HL-60 (cell line): ENCODE measurements around the gene KREMEN2.

Source experiments
- DNase-seq, 2 experiments: peaks; one replicate each; pipeline ENCODE4 v3.0.0-alpha.2; 2010 to 2020; ENCODE audit warnings: low read depth in 1 of 2, low spot score in 1 of 2
- H3K27ac ChIP-seq: fragments of 250-450 bp; sonication (Bioruptor Pico); replicated peaks from 2 replicates; pipeline ENCODE4 v1.5.1; 2020; ENCODE audit warnings: mild to moderate bottlenecking, moderate library complexity
- H3K27me3 ChIP-seq: fragments of 250-450 bp; sonication (Bioruptor Pico); 2 replicates; pipeline ENCODE4 v1.5.1; 2021; ENCODE audit warnings: mild to moderate bottlenecking, moderate library complexity; ENCODE audit not compliant: insufficient read depth, poor library complexity, severe bottlenecking
- H3K4me3 ChIP-seq: replicated peaks from 2 replicates; pipeline ENCODE4 v1.5.1; 2011; ENCODE audit warnings: mild to moderate bottlenecking, control low read depth, low read length; ENCODE audit not compliant: insufficient read depth
- CTCF ChIP-seq: IDR thresholded peaks from one replicate; pipeline ENCODE4 v1.5.1; 2011; ENCODE audit warnings: low read length, control low read depth, inconsistent platforms; ENCODE audit not compliant: insufficient read depth
- GABPA ChIP-seq: IDR thresholded peaks from 2 replicates; pipeline ENCODE4 v1.6.1; 2012; ENCODE audit warnings: low read depth
- POLR2AphosphoS5 ChIP-seq: IDR thresholded peaks from 2 replicates; pipeline ENCODE4 v1.6.1; 2012; ENCODE audit warnings: low read depth
- REST ChIP-seq: IDR thresholded peaks from 2 replicates; pipeline ENCODE4 v1.6.1; 2012; ENCODE audit warnings: low read depth; ENCODE audit not compliant: insufficient replicate concordance
- SPI1 ChIP-seq: IDR thresholded peaks from 2 replicates; pipeline ENCODE4 v1.6.1; 2012; ENCODE audit warnings: low read depth, mild to moderate bottlenecking, borderline replicate concordance

KREMEN2 gene

GRCh38 chr16:2923481-2923880 lies 40.6 kb upstream of the KREMEN2 start:
- no peak for TF ChIP-seq POLR2AphosphoS5
- TF ChIP-seq SPI1 = no peak
- TF ChIP-seq REST = no peak
- no peak for TF ChIP-seq GABPA
- no peak for TF ChIP-seq CTCF
- H3K27ac ChIP-seq = no peak overlapping the region

GRCh38 chr16:2924901-2925755 lies 38.9 kb upstream of the KREMEN2 start:
- H3K27me3 ChIP-seq = no peaks in the 10 kb centered on the region
- no peak overlapping the region for H3K4me3 ChIP-seq
- DNase-seq = no peak
- TF ChIP-seq GABPA (no peak), CTCF (no peak), POLR2AphosphoS5 (no peak), REST (no peak), SPI1 (no peak)
- no peak overlapping the region for H3K27ac ChIP-seq

More at GRCh38 chr16:2923481-2923880, 40.6 kb upstream of the KREMEN2 start:
- H3K27me3 ChIP-seq = no peaks in the 10 kb centered on the region
- H3K4me3 ChIP-seq = no peak overlapping the region
- no peak for DNase-seq

- no peak for TF ChIP-seq GABPA
- TF ChIP-seq REST = no peak
- TF ChIP-seq CTCF = no peak
- no peak for TF ChIP-seq SPI1
- TF ChIP-seq POLR2AphosphoS5 = no peak
- no peaks in the 10 kb centered on the region for H3K27me3 ChIP-seq
- H3K4me3 ChIP-seq = no peak overlapping the region
- no peak overlapping the region for H3K27ac ChIP-seq
- DNase-seq = no peak
These were observed 38.0 kb upstream of the KREMEN2 start for GRCh38 chr16:2925951-2926649.
